SK-N-SH treated with all-trans-retinoic acid at 6 μM for 48 hours (cell line): Measurements from ENCODE around the gene XDH.

Experiments used
- OSR1 ChIP-seq: fragments of 250-450 bp; sonication (Bioruptor Pico); IDR thresholded peaks from 2 replicates; pipeline ENCODE4 v1.8.0; 2022; ENCODE audit warnings: moderate library complexity, mild to moderate bottlenecking, inconsistent platforms
- RARB ChIP-seq: fragments of 250-450 bp; sonication (Bioruptor Pico); IDR thresholded peaks from 2 replicates; pipeline ENCODE4 v1.8.0; 2021; ENCODE audit warnings: mild to moderate bottlenecking, moderate library complexity
- SNAI2 ChIP-seq: fragments of 250-450 bp; sonication (Bioruptor Pico); IDR thresholded peaks from 2 replicates; pipeline ENCODE4 v1.5.0; 2020; ENCODE audit warnings: mild to moderate bottlenecking, moderate library complexity
- ZFP3 ChIP-seq: fragments of 250-450 bp; sonication (Bioruptor Pico); IDR thresholded peaks from 2 replicates; pipeline ENCODE4 v1.5.0; 2020; ENCODE audit warnings: mild to moderate bottlenecking, moderate library complexity
- ZFP30 ChIP-seq: fragments of 450-650 bp; formaldehyde crosslinking; IDR thresholded peaks from 2 replicates; pipeline ENCODE4 v1.5.0; 2022; ENCODE audit warnings: mild to moderate bottlenecking, moderate library complexity
- ZNF70 ChIP-seq: fragments of 450-650 bp; formaldehyde crosslinking; IDR thresholded peaks from 2 replicates; pipeline ENCODE4 v1.5.0; 2020; ENCODE audit warnings: mild to moderate bottlenecking, moderate library complexity
- TF ChIP-seq, protein P1 (sequence below): fragments of 250-450 bp; sonication (Bioruptor Pico); IDR thresholded peaks from 2 replicates; pipeline ENCODE4 v1.5.1; 2021; ENCODE audit warnings: mild to moderate bottlenecking, moderate library complexity

DNA sequence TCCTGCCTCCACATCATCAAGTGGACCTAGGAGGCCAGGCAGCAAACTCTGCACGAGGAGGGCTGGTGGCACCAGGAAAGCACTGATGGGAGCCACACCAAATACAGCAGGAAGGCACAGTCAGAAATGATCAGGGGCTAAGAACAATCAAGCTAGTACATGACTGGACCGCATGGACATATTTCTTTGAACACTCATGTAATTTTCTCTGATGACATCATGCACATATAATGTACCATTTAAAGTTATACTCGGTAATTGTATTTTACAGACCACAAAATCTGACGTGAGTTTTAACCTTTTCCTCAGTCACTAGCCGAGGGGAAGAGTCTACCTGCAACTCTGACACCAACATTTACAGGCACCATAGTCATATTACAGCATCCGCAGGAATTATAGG is 76.7 kb downstream of the XDH start:
- no peak for TF ChIP-seq ZFP30
- TF ChIP-seq SNAI2, result no peak
- no peak for TF ChIP-seq OSR1 (CRISPR knock-in tag)
- no peak for TF ChIP-seq RARB (CRISPR knock-in tag)
- no peak; the same call in 1 of the 2 replicates for TF ChIP-seq ZFP3 (CRISPR knock-in tag)
- TF ChIP-seq, protein P1, sequence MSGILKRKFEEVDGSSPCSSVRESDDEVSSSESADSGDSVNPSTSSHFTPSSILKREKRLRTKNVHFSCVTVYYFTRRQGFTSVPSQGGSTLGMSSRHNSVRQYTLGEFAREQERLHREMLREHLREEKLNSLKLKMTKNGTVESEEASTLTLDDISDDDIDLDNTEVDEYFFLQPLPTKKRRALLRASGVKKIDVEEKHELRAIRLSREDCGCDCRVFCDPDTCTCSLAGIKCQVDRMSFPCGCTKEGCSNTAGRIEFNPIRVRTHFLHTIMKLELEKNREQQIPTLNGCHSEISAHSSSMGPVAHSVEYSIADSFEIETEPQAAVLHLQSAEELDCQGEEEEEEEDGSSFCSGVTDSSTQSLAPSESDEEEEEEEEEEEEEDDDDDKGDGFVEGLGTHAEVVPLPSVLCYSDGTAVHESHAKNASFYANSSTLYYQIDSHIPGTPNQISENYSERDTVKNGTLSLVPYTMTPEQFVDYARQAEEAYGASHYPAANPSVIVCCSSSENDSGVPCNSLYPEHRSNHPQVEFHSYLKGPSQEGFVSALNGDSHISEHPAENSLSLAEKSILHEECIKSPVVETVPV (CRISPR knock-in tag), result no peak
- no peak for TF ChIP-seq ZNF70
